ENCODE results near the gene AQR.
"Not testable (repeated sequence)": the region's sequence is repeated elsewhere in the genome, so short reads cannot be mapped to it uniquely, and the experiment has no call there.

The AQR gene

GRCh38 chr15:34810443-34811129 lies 159.0 kb downstream of the AQR start:
- Histone ChIP-seq H3K27ac (ENCODE audit: low read length) (no peak overlapping the region), H3K4me3 (ENCODE audit: low read length) (no peak overlapping the region), H3K9ac (ENCODE audit: low read depth, low read length) (no peak overlapping the region), H3K4me1 (ENCODE audit: insufficient read depth, low read length) (no peaks in the 10 kb centered on the region), H3K9me3 (ENCODE audit: insufficient read depth, low read depth, low read length) (no peaks in the 10 kb centered on the region), H3K36me3 (ENCODE audit: insufficient read depth, low read depth, low read length) (no peaks in the 10 kb centered on the region), H3K27me3 (ENCODE audit: insufficient read depth, low read length) (no peaks in the 10 kb centered on the region)

DNA sequence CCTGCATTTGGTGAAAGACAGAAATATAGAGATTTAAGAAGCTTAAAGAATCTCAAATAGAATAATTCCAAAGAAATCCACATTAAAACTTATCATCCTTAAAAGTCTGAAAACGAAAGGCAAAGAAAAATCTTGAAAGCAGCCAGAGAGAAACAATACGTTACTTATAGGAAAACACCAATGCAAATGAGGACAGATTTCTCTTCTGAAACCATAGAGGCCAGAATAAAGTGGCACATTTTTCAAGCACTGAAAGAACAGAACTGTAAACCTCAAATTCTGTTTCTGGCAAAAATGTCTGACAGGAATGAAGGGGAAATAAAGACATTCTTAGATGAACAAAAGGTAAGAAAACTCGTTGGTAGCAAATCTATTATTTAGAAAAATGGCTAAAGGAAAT lies 160.4 kb downstream of the AQR start:
- H3K36me3 ChIP-seq (ENCODE audit: insufficient read depth, low read depth, low read length): no peaks in the 10 kb centered on the region
- no peak overlapping the region for H3K9ac ChIP-seq (ENCODE audit: low read depth, low read length)
- no peak overlapping the region for H3K27ac ChIP-seq (ENCODE audit: low read length)
- no peak overlapping the region for H3K4me3 ChIP-seq (ENCODE audit: low read length)
- no peaks in the 10 kb centered on the region for H3K27me3 ChIP-seq (ENCODE audit: insufficient read depth, low read length)
- H3K9me3 ChIP-seq (ENCODE audit: insufficient read depth, low read depth, low read length): no peaks in the 10 kb centered on the region
- H3K4me1 ChIP-seq (ENCODE audit: insufficient read depth, low read length): no peaks in the 10 kb centered on the region

DNA sequence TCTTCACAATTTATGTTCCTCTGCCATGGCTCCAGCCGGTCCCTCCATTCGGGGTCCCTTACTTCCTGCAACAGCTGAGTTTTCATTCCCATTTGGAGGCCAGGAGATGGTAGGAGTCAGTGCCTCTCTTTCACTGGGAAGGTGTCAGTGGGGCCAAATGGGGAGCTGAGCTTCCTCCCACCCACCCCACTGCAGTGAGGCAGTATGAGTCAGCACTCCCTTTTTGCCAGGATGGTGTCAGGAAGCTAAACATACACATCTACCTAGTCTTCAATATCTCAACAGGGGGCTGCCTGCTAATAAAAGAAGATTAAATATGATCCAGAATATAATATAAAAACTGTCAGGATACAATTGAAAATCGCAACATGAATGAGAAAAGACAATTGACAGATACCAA lies 161.5 kb downstream of the AQR start:
- peaks cover under 1% of the 10 kb centered on the region; the same call in 1 of the 2 replicates for H3K4me1 ChIP-seq (ENCODE audit: insufficient read depth, low read length)

GRCh38 chr15:34807241-34807640 lies 162.3 kb downstream of the AQR start:
- not testable (repeated sequence) for H3K9ac ChIP-seq (ENCODE audit: low read depth, low read length); H3K4me3 ChIP-seq (ENCODE audit: low read length); H3K4me1 ChIP-seq (ENCODE audit: insufficient read depth, low read length); H3K27ac ChIP-seq (ENCODE audit: low read length); H3K36me3 ChIP-seq (ENCODE audit: insufficient read depth, low read depth, low read length); H3K27me3 ChIP-seq (ENCODE audit: insufficient read depth, low read length); H3K9me3 ChIP-seq (ENCODE audit: insufficient read depth, low read depth, low read length)

More for the DNA sequence above, 161.5 kb downstream of the AQR start:
- no peak overlapping the region for H3K27ac ChIP-seq (ENCODE audit: low read length)
- H3K4me3 ChIP-seq (ENCODE audit: low read length): no peak overlapping the region
- H3K9me3 ChIP-seq (ENCODE audit: insufficient read depth, low read depth, low read length): no peaks in the 10 kb centered on the region
- H3K9ac ChIP-seq (ENCODE audit: low read depth, low read length): no peak overlapping the region
- no peaks in the 10 kb centered on the region for H3K36me3 ChIP-seq (ENCODE audit: insufficient read depth, low read depth, low read length)
- no peaks in the 10 kb centered on the region for H3K27me3 ChIP-seq (ENCODE audit: insufficient read depth, low read length)

- Histone ChIP-seq H3K9me3 (ENCODE audit: insufficient read depth, low read depth, low read length) (no peaks in the 10 kb centered on the region), H3K27me3 (ENCODE audit: insufficient read depth, low read length) (no peaks in the 10 kb centered on the region), H3K4me1 (ENCODE audit: insufficient read depth, low read length) (peaks cover 7% of the 10 kb centered on the region)
Observed at GRCh38 chr15:34804776-34805175, 164.8 kb downstream of the AQR start.

GRCh38 chr15:34804113-34804512 lies 165.4 kb downstream of the AQR start:
- Histone ChIP-seq H3K4me1 (ENCODE audit: insufficient read depth, low read length) (peaks cover 14% of the 10 kb centered on the region), H3K36me3 (ENCODE audit: insufficient read depth, low read depth, low read length) (no peaks in the 10 kb centered on the region), H3K27me3 (ENCODE audit: insufficient read depth, low read length) (no peaks in the 10 kb centered on the region), H3K27ac (ENCODE audit: low read length) (no peak overlapping the region), H3K9ac (ENCODE audit: low read depth, low read length) (no peak overlapping the region), H3K9me3 (ENCODE audit: insufficient read depth, low read depth, low read length) (no peaks in the 10 kb centered on the region), H3K4me3 (ENCODE audit: low read length) (no peak overlapping the region)

More at GRCh38 chr15:34804776-34805175, 164.8 kb downstream of the AQR start:
- H3K27ac ChIP-seq (ENCODE audit: low read length): no peak overlapping the region
- H3K36me3 ChIP-seq (ENCODE audit: insufficient read depth, low read depth, low read length): no peaks in the 10 kb centered on the region
- H3K9ac ChIP-seq (ENCODE audit: low read depth, low read length): no peak overlapping the region
- H3K4me3 ChIP-seq (ENCODE audit: low read length): no peak overlapping the region

DNA sequence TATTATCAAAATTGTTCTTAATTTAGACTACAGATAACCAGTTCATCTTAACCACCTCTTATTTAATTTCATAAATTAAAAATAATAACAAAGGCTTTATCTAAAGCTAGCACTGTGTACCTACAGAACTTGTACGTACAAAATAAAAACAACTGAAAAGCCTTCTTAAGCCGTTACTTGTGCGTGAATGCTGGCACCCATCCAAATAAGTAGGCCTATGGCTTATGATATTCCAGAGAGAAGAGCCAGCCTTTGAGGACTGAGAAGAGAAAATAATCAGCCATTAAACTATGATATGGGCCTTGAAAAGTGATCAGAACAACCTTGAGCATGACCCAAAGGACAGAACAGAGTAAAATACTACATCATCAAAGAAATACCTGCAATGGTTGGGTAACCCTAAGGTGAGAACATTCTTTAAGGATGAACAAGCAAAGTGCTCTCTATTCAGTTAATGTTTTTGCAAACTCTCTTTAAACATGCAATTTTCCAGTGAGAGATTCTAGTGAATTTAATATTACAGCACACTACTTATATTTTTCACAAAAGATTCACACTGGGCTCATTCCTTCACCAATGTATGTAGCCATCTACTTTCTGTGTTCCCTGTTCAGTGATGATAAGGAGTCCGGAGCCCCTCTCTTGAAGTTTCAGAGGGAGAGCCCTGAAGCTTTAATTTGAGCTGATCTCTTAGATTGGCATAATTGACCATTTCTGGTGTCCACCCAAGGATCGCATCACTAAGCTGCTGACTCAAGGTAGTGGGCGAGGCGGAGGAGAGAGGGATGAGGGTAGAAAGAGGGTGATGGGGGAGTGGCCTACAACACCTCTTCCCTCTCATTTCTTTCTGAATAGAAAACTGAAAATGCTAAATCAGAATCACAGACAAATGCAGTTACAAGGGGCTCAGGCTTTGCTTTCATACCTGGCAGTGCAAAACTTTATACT lies 166.5 kb downstream of the AQR start:
- Histone ChIP-seq H3K36me3 (ENCODE audit: insufficient read depth, low read depth, low read length) (no peaks in the 10 kb centered on the region), H3K9me3 (ENCODE audit: insufficient read depth, low read depth, low read length) (no peaks in the 10 kb centered on the region), H3K9ac (ENCODE audit: low read depth, low read length) (no peak overlapping the region), H3K4me1 (ENCODE audit: insufficient read depth, low read length) (peaks cover 17% of the 10 kb centered on the region), H3K27ac (ENCODE audit: low read length) (no peak overlapping the region), H3K27me3 (ENCODE audit: insufficient read depth, low read length) (no peaks in the 10 kb centered on the region), H3K4me3 (ENCODE audit: low read length) (no peak overlapping the region)

GRCh38 chr15:34802371-34802770 lies 167.2 kb downstream of the AQR start:
- no peaks in the 10 kb centered on the region; the same call in 1 of the 2 replicates for H3K27me3 ChIP-seq (ENCODE audit: insufficient read depth, low read length)
- H3K27ac ChIP-seq (ENCODE audit: low read length): no peak overlapping the region
- no peak overlapping the region for H3K9ac ChIP-seq (ENCODE audit: low read depth, low read length)
- no peaks in the 10 kb centered on the region for H3K9me3 ChIP-seq (ENCODE audit: insufficient read depth, low read depth, low read length)
- H3K36me3 ChIP-seq (ENCODE audit: insufficient read depth, low read depth, low read length): no peaks in the 10 kb centered on the region
- peaks cover 17% of the 10 kb centered on the region for H3K4me1 ChIP-seq (ENCODE audit: insufficient read depth, low read length)
- no peak overlapping the region for H3K4me3 ChIP-seq (ENCODE audit: low read length)
